ENCODE results near the gene COX11.

Gene COX11

DNA sequence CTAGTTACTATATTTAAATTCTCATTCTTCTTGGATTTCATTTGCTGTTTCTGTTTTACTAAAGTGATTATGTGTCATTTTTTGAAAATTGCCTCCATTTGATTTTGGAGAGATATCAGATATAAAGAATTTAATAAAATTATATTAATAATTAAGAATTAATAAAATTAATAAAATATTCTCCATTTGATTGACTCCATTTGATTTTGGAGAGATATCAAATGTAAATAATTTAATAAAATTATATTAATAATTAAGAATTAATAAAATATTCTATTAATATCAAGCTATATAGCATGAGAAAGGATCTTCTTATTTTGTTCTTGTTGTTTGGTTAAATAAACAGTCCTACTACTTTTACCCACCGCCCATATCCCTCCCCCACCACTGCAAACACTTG is 23.1 kb upstream of the COX11 start:
- H3K36me3 ChIP-seq (ENCODE audit: insufficient read depth, low read length) = peaks cover 4% of the 10 kb centered on the region; the same call in 1 of the 2 replicates
- H4K20me1 ChIP-seq (ENCODE audit: insufficient read depth, low read length, poor library complexity, severe bottlenecking) = no peaks in the 10 kb centered on the region
- H2AFZ ChIP-seq (ENCODE audit: low read length) = no peak overlapping the region
- no peaks in the 10 kb centered on the region for H3K79me2 ChIP-seq (ENCODE audit: insufficient read depth, low read length)
- H3K4me3 ChIP-seq (ENCODE audit: low read length, poor library complexity, severe bottlenecking) = no peak overlapping the region
- no peak overlapping the region for H3K9ac ChIP-seq (ENCODE audit: low read depth, low read length, poor library complexity, severe bottlenecking)
- no peaks in the 10 kb centered on the region for H3K9me3 ChIP-seq (ENCODE audit: insufficient read depth, low read depth, low read length)
- H3K4me1 ChIP-seq (ENCODE audit: insufficient read depth, low read length, poor library complexity, severe bottlenecking) = no peaks in the 10 kb centered on the region
- H3K27me3 ChIP-seq (ENCODE audit: insufficient read depth, low read length, poor library complexity, severe bottlenecking) = no peaks in the 10 kb centered on the region
- H3K9me2 ChIP-seq (replicated peaks; ENCODE audit: low read depth, low read length) = no peaks in the 10 kb centered on the region
- no peaks in the 10 kb centered on the region for H3F3A ChIP-seq (ENCODE audit: low read depth)
- H3K4me2 ChIP-seq (ENCODE audit: low read depth, low read length, poor library complexity, severe bottlenecking) = no peak overlapping the region
- TF ChIP-seq EZH2phosphoT487 (IDR thresholded peaks at IDR 0.05; ENCODE audit: borderline replicate concordance) = no peak
- TF ChIP-seq, protein P1, sequence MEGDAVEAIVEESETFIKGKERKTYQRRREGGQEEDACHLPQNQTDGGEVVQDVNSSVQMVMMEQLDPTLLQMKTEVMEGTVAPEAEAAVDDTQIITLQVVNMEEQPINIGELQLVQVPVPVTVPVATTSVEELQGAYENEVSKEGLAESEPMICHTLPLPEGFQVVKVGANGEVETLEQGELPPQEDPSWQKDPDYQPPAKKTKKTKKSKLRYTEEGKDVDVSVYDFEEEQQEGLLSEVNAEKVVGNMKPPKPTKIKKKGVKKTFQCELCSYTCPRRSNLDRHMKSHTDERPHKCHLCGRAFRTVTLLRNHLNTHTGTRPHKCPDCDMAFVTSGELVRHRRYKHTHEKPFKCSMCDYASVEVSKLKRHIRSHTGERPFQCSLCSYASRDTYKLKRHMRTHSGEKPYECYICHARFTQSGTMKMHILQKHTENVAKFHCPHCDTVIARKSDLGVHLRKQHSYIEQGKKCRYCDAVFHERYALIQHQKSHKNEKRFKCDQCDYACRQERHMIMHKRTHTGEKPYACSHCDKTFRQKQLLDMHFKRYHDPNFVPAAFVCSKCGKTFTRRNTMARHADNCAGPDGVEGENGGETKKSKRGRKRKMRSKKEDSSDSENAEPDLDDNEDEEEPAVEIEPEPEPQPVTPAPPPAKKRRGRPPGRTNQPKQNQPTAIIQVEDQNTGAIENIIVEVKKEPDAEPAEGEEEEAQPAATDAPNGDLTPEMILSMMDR (conservative IDR thresholded peaks at IDR 0.05; ENCODE audit: low read length) = no peak

- Histone ChIP-seq H3K9me2 (replicated peaks; ENCODE audit: low read depth, low read length) (no peaks in the 10 kb centered on the region), H3K4me2 (ENCODE audit: low read depth, low read length, poor library complexity, severe bottlenecking) (no peak overlapping the region), H3K4me1 (ENCODE audit: insufficient read depth, low read length, poor library complexity, severe bottlenecking) (no peaks in the 10 kb centered on the region), H3K36me3 (ENCODE audit: insufficient read depth, low read length) (peaks cover 4% of the 10 kb centered on the region; the same call in 1 of the 2 replicates), H3K9ac (ENCODE audit: low read depth, low read length, poor library complexity, severe bottlenecking) (no peak overlapping the region), H3F3A (ENCODE audit: low read depth) (no peaks in the 10 kb centered on the region), H3K9me3 (ENCODE audit: insufficient read depth, low read depth, low read length) (no peaks in the 10 kb centered on the region), H3K4me3 (ENCODE audit: low read length, poor library complexity, severe bottlenecking) (no peak overlapping the region), H4K20me1 (ENCODE audit: insufficient read depth, low read length, poor library complexity, severe bottlenecking) (no peaks in the 10 kb centered on the region), H2AFZ (ENCODE audit: low read length) (no peak overlapping the region), H3K27me3 (ENCODE audit: insufficient read depth, low read length, poor library complexity, severe bottlenecking) (no peaks in the 10 kb centered on the region), H3K79me2 (ENCODE audit: insufficient read depth, low read length) (no peaks in the 10 kb centered on the region)
- TF ChIP-seq EZH2phosphoT487 (IDR thresholded peaks at IDR 0.05; ENCODE audit: borderline replicate concordance) = no peak
- TF ChIP-seq, protein P1 (conservative IDR thresholded peaks at IDR 0.05; ENCODE audit: low read length) = no peak
These were observed 21.7 kb upstream of the COX11 start for GRCh38 chr17:54990118-54990517.

DNA sequence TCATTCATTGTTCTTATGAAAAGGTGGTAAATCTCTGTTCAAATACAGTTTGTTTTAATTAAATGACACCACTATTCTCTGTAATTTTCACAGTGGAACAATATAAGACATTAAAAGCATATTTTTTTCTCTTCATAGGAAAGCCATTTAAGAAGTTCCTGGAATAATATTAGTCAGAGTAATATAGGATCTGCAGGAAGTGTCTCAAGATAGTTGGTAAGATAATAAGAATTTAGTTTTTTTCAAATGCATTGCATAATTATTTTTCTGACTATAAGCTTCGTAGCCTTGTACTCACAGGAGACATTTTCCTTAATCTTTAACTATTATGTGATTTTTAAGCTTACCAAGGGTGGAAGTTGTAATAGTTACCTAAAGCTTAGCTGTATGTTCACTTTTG is 17.0 kb upstream of the COX11 start:
- no peaks in the 10 kb centered on the region; the same call in 1 of the 2 replicates for H3K79me2 ChIP-seq (ENCODE audit: insufficient read depth, low read length)
- H3K9me2 ChIP-seq (replicated peaks; ENCODE audit: low read depth, low read length) = no peaks in the 10 kb centered on the region

More for the DNA sequence above, 17.0 kb upstream of the COX11 start:
- no peak overlapping the region for H2AFZ ChIP-seq (ENCODE audit: low read length)
- peaks cover 8% of the 10 kb centered on the region for H3K9me3 ChIP-seq (ENCODE audit: insufficient read depth, low read depth, low read length)
- no peak for TF ChIP-seq EZH2phosphoT487 (IDR thresholded peaks at IDR 0.05; ENCODE audit: borderline replicate concordance)
- TF ChIP-seq, protein P1 (conservative IDR thresholded peaks at IDR 0.05; ENCODE audit: low read length) = no peak
- H3K9ac ChIP-seq (ENCODE audit: low read depth, low read length, poor library complexity, severe bottlenecking) = no peak overlapping the region
- no peaks in the 10 kb centered on the region for H3K27me3 ChIP-seq (ENCODE audit: insufficient read depth, low read length, poor library complexity, severe bottlenecking)
- H3F3A ChIP-seq (ENCODE audit: low read depth) = no peaks in the 10 kb centered on the region
- no peaks in the 10 kb centered on the region for H4K20me1 ChIP-seq (ENCODE audit: insufficient read depth, low read length, poor library complexity, severe bottlenecking)
- no peak overlapping the region for H3K4me3 ChIP-seq (ENCODE audit: low read length, poor library complexity, severe bottlenecking)
- peaks cover 7% of the 10 kb centered on the region; the same call in 1 of the 2 replicates for H3K36me3 ChIP-seq (ENCODE audit: insufficient read depth, low read length)
- no peaks in the 10 kb centered on the region for H3K4me1 ChIP-seq (ENCODE audit: insufficient read depth, low read length, poor library complexity, severe bottlenecking)
- no peak overlapping the region for H3K4me2 ChIP-seq (ENCODE audit: low read depth, low read length, poor library complexity, severe bottlenecking)
